Measurements from ENCODE around the gene TBC1D21.

GRCh38 chr15:73856458-73857192 lies 16.7 kb upstream of the TBC1D21 start:
- TF ChIP-seq POLR2A (IDR thresholded peaks at IDR 0.05) (no peak), CTCF (IDR thresholded peaks at IDR 0.05) (no peak)
